Ishikawa (cell line): ENCODE measurements around the gene TNC.

Experiments used
- EP300 ChIP-seq: IDR thresholded peaks from 2 replicates; pipeline ENCODE4 v1.6.1; 2012; ENCODE audit warnings: borderline replicate concordance
- TEAD4 ChIP-seq: IDR thresholded peaks from 2 replicates; pipeline ENCODE4 v1.6.1; 2012
- YY1 ChIP-seq: IDR thresholded peaks from 2 replicates; pipeline ENCODE4 v1.6.1; 2012; ENCODE audit warnings: low read depth
- TF ChIP-seq, protein P1 (sequence below): IDR thresholded peaks from 2 replicates; pipeline ENCODE4 v1.6.1; 2012; ENCODE audit warnings: low read depth, mild to moderate bottlenecking

DNA sequence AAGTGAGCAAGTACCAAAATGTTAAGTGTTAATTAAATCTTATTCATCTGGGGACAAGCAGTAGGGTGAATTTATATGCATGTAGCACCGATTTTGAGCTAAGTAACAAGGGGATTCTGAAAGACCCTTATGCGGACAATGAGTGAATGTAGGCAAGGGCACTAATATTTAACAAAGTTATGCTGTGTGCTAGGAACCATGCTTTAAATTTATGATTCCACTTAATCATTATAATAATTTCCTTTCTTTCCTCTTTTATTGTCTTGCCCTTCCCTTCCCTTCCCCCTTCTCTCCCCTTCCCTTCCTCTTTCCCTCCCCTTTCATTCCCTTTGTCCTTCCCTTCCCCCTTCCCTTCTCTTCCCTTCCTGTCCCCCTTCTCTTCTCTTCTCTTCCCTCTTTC is 25.7 kb upstream of the TNC start:
- TF ChIP-seq TEAD4 (no peak), YY1 (no peak), EP300 (no peak)
- TF ChIP-seq, protein P1, sequence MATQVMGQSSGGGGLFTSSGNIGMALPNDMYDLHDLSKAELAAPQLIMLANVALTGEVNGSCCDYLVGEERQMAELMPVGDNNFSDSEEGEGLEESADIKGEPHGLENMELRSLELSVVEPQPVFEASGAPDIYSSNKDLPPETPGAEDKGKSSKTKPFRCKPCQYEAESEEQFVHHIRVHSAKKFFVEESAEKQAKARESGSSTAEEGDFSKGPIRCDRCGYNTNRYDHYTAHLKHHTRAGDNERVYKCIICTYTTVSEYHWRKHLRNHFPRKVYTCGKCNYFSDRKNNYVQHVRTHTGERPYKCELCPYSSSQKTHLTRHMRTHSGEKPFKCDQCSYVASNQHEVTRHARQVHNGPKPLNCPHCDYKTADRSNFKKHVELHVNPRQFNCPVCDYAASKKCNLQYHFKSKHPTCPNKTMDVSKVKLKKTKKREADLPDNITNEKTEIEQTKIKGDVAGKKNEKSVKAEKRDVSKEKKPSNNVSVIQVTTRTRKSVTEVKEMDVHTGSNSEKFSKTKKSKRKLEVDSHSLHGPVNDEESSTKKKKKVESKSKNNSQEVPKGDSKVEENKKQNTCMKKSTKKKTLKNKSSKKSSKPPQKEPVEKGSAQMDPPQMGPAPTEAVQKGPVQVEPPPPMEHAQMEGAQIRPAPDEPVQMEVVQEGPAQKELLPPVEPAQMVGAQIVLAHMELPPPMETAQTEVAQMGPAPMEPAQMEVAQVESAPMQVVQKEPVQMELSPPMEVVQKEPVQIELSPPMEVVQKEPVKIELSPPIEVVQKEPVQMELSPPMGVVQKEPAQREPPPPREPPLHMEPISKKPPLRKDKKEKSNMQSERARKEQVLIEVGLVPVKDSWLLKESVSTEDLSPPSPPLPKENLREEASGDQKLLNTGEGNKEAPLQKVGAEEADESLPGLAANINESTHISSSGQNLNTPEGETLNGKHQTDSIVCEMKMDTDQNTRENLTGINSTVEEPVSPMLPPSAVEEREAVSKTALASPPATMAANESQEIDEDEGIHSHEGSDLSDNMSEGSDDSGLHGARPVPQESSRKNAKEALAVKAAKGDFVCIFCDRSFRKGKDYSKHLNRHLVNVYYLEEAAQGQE: no peak
